Stimulated activated naive B cell treated with anti-CD40 and anti-IgM and Interleukin-4, amounts not matched to agents 10 μg/mL and 1 μg/mL and 100 μg/mL, for 72 hours (primary cell): ENCODE results near the gene MPC1L.
"Not testable (repeated sequence)": the region's sequence is repeated elsewhere in the genome, so short reads cannot be mapped to it uniquely, and the experiment has no call there.

ENCODE experiments used
- ATAC-seq, 2 donors: fragments of 150-1000 bp; cut with Tn5 transposase; replicated peaks; 2 replicates each; pipeline ENCODE4 v1.10.0; 2021; ENCODE audit warnings: moderate library complexity in 1 of 2
- DNase-seq: peaks from one replicate; pipeline ENCODE4 v3.0.0; 2021
- H3K27ac Mint-ChIP-seq: one replicate; pipeline ENCODE4 v1.8.0; 2022; ENCODE audit warnings: mild to moderate bottlenecking, mixed read lengths
- H3K27me3 Mint-ChIP-seq, 2 donors: one replicate each; pipeline ENCODE4 v1.8.0; 2022; ENCODE audit warnings: mixed read lengths in 2 of 2
- H3K36me3 Mint-ChIP-seq, 2 donors: one replicate each; pipeline ENCODE4 v1.8.0; 2022; ENCODE audit warnings: mixed read lengths in 2 of 2, mild to moderate bottlenecking in 1 of 2
- H3K4me1 Mint-ChIP-seq, 2 donors: one replicate each; pipeline ENCODE4 v1.8.0; 2022; ENCODE audit warnings: mixed read lengths in 2 of 2, mild to moderate bottlenecking in 1 of 2
- H3K4me3 Mint-ChIP-seq, 2 donors: one replicate each; pipeline ENCODE4 v1.8.0; 2022; ENCODE audit warnings: mild to moderate bottlenecking in 2 of 2, mixed read lengths in 2 of 2, moderate library complexity in 1 of 2
- H3K9me3 Mint-ChIP-seq, 2 donors: one replicate each; pipeline ENCODE4 v1.8.0; 2022; ENCODE audit warnings: mixed read lengths in 2 of 2, mild to moderate bottlenecking in 1 of 2

Gene MPC1L

DNA sequence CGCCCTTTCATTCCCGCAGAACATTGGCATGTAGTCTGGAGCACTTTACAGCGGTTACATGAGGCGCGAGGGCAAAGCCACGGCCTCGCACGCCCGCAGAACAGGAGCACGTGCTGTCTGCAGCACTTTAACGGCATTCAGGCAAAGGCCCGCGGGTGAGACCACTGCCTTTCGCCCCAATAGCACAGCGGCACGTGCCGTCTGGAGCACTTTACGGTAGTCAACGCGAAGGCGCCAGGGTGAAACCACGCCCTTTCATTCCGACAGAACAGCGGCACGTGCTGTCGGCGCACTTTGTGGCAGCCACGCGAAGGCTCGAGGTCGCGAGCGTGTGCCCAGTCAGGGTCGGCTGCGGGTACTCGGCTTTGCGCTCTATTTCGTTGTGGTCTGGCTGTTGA is at the start of gene MPC1L:
TSS of gene MPC1L (plus strand) at position 290 of the 398 bp plus-strand sequence. CDS start 138 bp downstream, outside the sequence.
- Mint-ChIP-seq H3K36me3 (peaks cover 10 to 47% of the 10 kb centered on the region in 2 donors), H3K4me3 (no peak within 1 kb of the TSS), H3K9me3 (no peaks in the 10 kb centered on the region), H3K27me3 (no peaks in the 10 kb centered on the region), H3K27ac (peak within 1 kb of the TSS; percentile 9), H3K4me1 (no peaks in the 10 kb centered on the region)
- ATAC-seq (no peak), DNase-seq (no peak)

DNA sequence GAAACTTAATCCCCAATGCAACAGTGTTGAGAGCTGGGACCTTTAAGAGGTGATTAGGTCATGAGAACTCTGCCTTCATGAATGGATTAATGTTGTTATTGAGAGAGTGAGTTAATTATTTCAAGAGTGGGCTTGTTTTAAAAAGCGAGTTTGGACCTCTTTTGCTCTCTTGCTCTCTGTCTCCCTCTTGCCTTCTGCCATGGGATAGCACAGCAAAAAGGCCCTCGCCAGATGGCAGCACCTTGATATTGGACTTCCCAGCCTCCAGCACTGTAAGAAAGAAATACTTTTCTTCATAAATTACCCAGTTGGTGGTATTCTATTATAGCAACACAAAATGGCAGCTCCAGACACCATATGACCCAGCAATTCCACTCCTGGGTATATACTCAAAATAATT is 49.5 kb upstream of the MPC1L start:
- ATAC-seq (no peak), DNase-seq (no peak)
- peaks cover 0 to 11% of the 10 kb centered on the region in 2 donors for H3K27me3 Mint-ChIP-seq
- no peaks in the 10 kb centered on the region for H3K9me3 Mint-ChIP-seq
- H3K4me3 Mint-ChIP-seq = no peak overlapping the region
- no peak overlapping the region for H3K27ac Mint-ChIP-seq
- H3K4me1 Mint-ChIP-seq = peaks cover 14 to 17% of the 10 kb centered on the region in 2 donors
- no peaks in the 10 kb centered on the region for H3K36me3 Mint-ChIP-seq

DNA sequence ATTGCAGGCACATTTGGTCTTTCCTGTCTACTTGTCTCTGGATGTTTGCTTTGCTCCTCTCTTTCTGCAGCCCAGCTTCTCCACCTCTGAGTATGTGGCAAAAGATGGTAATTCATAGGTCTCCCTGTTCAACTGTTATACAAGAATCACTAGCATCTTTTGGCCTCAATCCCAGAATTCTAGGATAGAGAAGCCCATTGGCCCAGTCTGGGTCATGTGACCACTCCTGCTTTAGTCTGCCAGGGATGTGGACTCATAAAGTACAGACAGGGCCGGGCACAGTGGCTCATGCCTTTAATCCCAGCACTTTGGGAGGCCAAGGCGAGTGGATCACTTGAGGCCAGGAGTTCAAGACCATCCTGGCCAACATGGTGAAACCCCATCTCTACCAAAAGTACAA is 47.8 kb upstream of the MPC1L start:
- not testable (repeated sequence) for H3K27me3 Mint-ChIP-seq, H3K4me3 Mint-ChIP-seq, H3K36me3 Mint-ChIP-seq, ATAC-seq, H3K4me1 Mint-ChIP-seq, H3K27ac Mint-ChIP-seq, H3K9me3 Mint-ChIP-seq, DNase-seq

DNA sequence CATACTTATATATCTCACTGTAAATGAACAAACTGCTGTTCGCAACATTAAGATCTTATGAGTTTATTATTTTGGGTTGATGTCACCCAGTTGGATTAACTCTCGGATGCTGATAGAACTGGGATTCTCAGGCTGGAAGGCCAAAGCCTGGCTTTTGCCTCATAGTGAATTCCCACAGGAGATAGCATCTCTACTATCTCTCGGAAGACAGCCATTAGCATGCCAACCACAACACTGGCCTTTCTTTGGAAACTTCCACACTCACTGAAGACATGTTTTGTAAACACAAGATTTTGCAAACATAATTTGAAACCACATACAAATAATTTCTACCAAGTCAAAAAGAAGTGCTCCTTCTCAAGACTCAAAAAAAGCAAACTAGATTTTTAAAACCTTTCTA is 46.9 kb upstream of the MPC1L start:
- Mint-ChIP-seq H3K27ac (no peak overlapping the region), H3K36me3 (peaks cover 2 to 3% of the 10 kb centered on the region in 2 donors), H3K27me3 (peaks cover 0 to 8% of the 10 kb centered on the region in 2 donors), H3K4me3 (no peak overlapping the region), H3K4me1 (peaks cover 0 to 5% of the 10 kb centered on the region in 2 donors), H3K9me3 (no peaks in the 10 kb centered on the region)
- DNase-seq = no peak
- ATAC-seq = no peak

DNA sequence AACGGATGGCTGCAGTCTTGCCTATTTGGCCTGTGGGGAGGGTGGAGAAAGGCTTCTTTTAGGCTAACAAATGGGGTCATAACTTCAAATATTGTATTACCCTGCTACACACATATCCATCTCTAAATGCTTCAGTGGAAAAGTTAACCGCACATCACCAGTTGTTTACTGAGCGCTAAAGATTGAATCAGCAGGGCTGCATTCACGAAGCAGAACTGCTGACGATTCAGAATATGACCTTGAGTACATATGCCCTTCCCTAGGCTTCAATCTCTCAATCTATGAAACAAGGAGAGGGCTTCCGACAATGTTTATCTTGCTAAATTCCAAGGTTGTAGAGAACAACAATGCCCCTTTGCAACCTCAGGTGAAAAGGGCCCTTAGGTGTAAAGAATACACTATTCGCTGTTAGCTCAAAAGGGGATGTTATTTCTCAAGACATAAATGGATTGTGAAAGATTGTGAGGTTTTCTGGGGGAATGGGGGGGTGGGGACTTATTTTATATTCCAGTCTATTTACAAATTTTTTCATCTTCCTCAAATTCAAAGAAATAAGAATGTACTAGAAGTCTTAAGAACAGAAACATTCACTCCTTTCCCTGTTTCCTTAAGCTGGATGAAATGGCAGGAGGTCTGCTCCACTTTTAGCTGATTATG is 45.1 kb upstream of the MPC1L start:
- ATAC-seq (no peak), DNase-seq (no peak)
- H3K4me1 Mint-ChIP-seq = peaks cover 6 to 8% of the 10 kb centered on the region in 2 donors
- H3K4me3 Mint-ChIP-seq = no peak overlapping the region
- H3K9me3 Mint-ChIP-seq = no peaks in the 10 kb centered on the region
- no peak overlapping the region for H3K27ac Mint-ChIP-seq
- H3K36me3 Mint-ChIP-seq = peaks cover 2 to 3% of the 10 kb centered on the region in 2 donors
- peaks cover 0 to 13% of the 10 kb centered on the region in 2 donors for H3K27me3 Mint-ChIP-seq

DNA sequence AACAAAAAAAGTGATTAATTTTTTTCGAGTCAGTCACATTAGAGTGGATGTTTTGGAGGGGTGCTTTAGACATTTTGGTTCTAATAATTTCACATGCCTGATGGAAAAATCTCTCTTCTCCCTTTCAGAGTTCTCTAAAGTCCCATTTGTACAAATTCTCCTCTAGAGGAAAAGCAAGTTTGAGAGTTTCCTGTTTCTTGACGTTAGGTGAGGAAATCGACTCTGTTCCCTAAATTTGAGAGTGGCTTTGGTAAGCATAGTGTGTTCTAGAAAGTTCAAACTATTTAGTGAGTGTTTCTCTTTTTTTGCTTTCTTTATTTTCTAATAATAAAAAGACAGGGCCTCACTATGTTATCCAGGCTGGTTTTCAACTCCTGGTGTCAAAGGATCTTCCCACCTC is 44.1 kb upstream of the MPC1L start:
- peaks cover 0 to 18% of the 10 kb centered on the region in 2 donors for H3K27me3 Mint-ChIP-seq
- DNase-seq = no peak
- peaks cover 12 to 14% of the 10 kb centered on the region in 2 donors for H3K4me1 Mint-ChIP-seq
- H3K36me3 Mint-ChIP-seq = peaks cover 5 to 6% of the 10 kb centered on the region in 2 donors
- no peak for ATAC-seq
- no peaks in the 10 kb centered on the region for H3K9me3 Mint-ChIP-seq
- no peak overlapping the region for H3K27ac Mint-ChIP-seq
- H3K4me3 Mint-ChIP-seq = no peak overlapping the region

DNA sequence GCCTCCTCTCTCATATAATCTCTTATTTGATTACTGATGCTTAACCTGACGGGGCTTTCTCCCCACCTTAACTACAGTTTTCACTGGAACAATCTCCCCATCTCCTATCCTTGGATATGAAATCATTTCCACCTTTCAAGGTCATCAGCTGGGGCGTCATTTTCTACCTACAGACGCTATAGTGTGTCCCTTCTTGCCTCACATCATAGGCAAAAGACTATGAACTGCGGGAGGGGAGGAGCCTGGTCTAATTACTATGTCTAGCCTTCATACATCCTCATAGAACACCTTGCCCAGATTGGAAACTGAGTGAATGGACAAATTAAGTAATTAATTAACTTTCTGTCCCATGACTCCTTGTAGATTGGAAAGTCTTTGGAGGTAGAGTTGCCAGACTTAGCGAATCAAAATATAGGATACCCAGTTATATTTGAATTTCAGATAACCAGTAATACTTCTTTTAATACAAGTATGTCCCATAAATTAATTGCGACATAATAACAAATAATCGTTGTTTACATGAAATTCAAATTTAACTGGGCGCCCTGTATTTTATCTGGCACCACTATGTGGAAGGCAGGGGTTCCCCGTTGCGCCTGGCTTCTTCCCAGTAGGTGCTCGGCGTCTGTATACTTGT is 43.2 kb upstream of the MPC1L start:
- peak overlapping the region; percentile 99 for H3K27ac Mint-ChIP-seq
- ATAC-seq = peak; percentile 62 to 67
- DNase-seq = no peak
- peaks cover 12 to 14% of the 10 kb centered on the region in 2 donors for H3K4me1 Mint-ChIP-seq
- peaks cover 5 to 7% of the 10 kb centered on the region in 2 donors for H3K36me3 Mint-ChIP-seq
- H3K27me3 Mint-ChIP-seq = peaks cover 0 to 15% of the 10 kb centered on the region in 2 donors
- no peaks in the 10 kb centered on the region for H3K9me3 Mint-ChIP-seq
- H3K4me3 Mint-ChIP-seq = peak overlapping the region; percentile 98 to 99

DNA sequence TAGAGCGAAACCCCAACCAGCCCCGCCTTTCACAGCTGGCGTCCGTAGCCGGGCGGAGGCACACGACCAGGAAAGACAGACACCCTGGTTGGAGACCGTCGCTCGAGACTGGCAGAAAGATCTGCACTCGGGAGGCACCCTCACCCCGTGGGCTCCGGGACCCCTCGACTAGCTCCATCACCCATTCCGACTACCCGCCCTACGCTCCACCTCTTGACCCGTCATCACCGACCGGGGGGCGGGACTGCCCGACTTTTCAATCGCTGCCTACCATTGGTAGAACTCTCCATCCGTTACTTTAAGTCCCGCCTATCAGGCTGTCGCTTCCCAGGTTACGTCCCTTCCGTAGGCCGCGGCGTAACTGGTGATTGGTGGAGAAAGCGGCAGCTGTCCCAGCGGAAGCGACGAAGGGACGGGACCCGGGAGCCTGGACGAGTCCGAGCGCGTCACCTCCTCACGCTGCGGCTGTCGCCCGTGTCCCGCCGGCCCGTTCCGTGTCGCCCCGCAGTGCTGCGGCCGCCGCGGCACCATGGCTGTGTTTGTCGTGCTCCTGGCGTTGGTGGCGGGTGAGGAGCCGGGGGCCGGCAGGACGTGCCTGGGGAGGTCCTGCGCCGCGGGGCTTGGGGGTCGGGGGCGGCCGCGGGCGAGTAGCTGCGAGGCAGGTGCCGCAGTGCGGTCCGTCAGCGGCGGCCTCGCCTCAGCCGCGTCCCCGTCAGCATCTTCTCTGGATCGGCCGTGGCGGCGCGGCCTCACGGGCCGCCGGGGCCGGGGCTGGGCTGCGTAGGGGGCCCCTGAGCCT is 42.5 kb upstream of the MPC1L start, which contains the start of gene ATP6AP2:
TSS of gene ATP6AP2 (plus strand) at position 434 of the 799 bp plus-strand sequence. CDS start at position 530, 96 bp downstream.
- ATAC-seq (peak; percentile 94 to 96), DNase-seq (peak; percentile 89)
- peak within 1 kb of the TSS; percentile 99 for H3K27ac Mint-ChIP-seq
- peaks cover 12 to 14% of the 10 kb centered on the region in 2 donors for H3K4me1 Mint-ChIP-seq
- peaks cover 0 to 19% of the 10 kb centered on the region in 2 donors for H3K27me3 Mint-ChIP-seq
- H3K4me3 Mint-ChIP-seq = peak within 1 kb of the TSS; percentile 98 to 99
- no peaks in the 10 kb centered on the region for H3K9me3 Mint-ChIP-seq
- H3K36me3 Mint-ChIP-seq = peaks cover 5 to 11% of the 10 kb centered on the region in 2 donors

DNA sequence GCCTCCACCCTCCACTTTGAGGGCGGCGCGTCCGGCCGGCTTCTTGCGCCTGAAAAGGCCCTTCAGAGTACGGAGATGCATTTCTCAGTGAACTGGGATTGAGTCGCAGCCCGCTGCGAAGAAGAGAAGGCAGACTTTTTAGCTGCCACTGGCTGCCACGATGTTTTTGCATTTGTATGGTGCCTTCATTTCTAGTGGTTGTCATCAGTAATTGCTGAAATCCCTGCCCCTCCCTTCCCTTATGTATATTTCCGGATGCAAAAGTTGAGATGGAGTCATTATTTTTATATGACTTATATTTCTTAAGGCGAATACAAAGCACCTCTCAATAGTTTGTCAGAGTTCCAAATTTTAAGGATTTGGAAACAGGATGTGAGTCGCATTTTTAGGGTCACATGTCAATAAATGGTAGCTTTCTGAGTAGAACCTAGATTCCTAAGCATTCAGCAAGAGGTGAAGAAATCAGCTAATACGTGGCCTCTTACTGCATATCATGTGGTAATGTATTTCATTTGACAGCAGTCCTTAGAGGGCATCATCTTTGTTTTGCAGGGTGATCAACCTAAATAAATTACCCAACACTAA is 41.8 kb upstream of the MPC1L start:
- Mint-ChIP-seq H3K27ac (peak overlapping the region; percentile 80), H3K36me3 (peaks cover 7 to 11% of the 10 kb centered on the region in 2 donors), H3K27me3 (peaks cover 0 to 25% of the 10 kb centered on the region in 2 donors), H3K4me1 (peaks cover 12 to 21% of the 10 kb centered on the region in 2 donors), H3K9me3 (no peaks in the 10 kb centered on the region), H3K4me3 (peak overlapping the region; percentile 98 to 99)
- ATAC-seq (peak; percentile 1 to 2), DNase-seq (no peak)

DNA sequence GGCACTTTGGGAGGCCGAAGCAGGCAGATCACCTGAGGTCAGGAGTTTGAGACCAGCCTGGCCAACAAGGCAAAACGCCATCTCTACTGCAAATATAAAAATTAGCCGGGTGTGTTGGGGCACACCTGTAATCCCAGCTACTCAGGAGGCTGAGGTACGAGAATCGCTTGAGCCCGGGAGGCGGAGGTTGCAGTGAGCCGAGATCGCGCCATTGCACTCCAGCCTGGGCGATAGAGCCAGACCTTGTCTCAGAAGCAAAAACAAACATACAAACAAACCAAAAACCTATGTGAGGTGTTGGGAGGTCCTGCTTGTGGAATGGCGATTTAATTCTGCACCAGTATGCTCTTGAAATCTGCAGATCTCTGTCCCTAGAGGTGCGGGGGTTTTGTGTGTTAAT is 41.0 kb upstream of the MPC1L start:
- Mint-ChIP-seq H3K36me3 (peaks cover 7 to 11% of the 10 kb centered on the region in 2 donors), H3K27me3 (peaks cover 0 to 25% of the 10 kb centered on the region in 2 donors), H3K4me1 (peaks cover 12 to 23% of the 10 kb centered on the region in 2 donors), H3K4me3 (peak overlapping the region in 1 of 2 donors; percentile 99)
- ATAC-seq, H3K9me3 Mint-ChIP-seq, H3K27ac Mint-ChIP-seq, DNase-seq: not testable (repeated sequence)

DNA sequence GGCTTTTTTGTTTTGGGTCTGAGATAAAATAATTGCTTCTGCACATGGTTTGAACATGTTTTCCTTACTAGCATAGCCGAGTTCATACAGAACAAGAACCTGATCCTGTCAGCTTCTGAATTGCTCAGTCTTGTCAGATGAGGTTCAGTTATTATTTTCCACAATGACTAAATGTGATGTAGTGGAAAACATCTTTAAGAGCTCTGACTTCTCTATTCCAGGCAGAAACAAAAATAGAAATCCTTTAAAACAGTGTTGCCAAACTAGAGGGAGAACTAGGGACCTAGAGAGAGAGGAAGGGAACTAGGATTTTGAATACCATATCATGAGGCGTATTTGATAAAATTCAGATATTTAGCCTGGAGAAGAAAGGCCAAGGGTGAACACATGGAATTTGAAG is 40.4 kb upstream of the MPC1L start:
- Mint-ChIP-seq H3K4me1 (peaks cover 12 to 23% of the 10 kb centered on the region in 2 donors), H3K27ac (no peak overlapping the region), H3K36me3 (peaks cover 7 to 11% of the 10 kb centered on the region in 2 donors), H3K9me3 (no peaks in the 10 kb centered on the region), H3K27me3 (peaks cover 0 to 25% of the 10 kb centered on the region in 2 donors), H3K4me3 (no peak overlapping the region)
- DNase-seq (no peak), ATAC-seq (no peak)

DNA sequence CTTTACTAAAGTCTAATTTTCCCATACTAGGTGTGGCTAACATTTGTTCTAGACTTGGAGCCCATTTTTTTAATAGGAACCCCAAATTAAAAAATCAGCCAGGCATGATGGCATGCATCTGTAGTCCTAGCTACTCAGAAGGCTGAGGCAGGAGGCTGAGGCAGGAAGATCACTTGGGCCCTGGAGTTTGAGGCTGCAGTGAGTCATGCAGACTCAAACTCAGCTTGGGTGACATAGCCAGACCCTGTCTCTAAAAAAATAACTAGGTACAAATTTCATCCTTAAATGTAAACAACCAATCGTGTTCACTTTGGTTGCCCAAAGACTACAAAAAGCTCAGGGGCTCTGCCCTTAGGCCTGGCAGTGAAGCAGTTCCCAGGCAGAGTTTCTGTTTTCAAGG is 35.6 kb upstream of the MPC1L start:
- not testable (repeated sequence) for H3K27ac Mint-ChIP-seq, H3K4me3 Mint-ChIP-seq, ATAC-seq, H3K9me3 Mint-ChIP-seq, DNase-seq
- H3K4me1 Mint-ChIP-seq = peaks cover 7 to 22% of the 10 kb centered on the region in 2 donors
- peaks cover 0 to 22% of the 10 kb centered on the region in 2 donors for H3K27me3 Mint-ChIP-seq
- H3K36me3 Mint-ChIP-seq = peaks cover 8 to 24% of the 10 kb centered on the region in 2 donors

DNA sequence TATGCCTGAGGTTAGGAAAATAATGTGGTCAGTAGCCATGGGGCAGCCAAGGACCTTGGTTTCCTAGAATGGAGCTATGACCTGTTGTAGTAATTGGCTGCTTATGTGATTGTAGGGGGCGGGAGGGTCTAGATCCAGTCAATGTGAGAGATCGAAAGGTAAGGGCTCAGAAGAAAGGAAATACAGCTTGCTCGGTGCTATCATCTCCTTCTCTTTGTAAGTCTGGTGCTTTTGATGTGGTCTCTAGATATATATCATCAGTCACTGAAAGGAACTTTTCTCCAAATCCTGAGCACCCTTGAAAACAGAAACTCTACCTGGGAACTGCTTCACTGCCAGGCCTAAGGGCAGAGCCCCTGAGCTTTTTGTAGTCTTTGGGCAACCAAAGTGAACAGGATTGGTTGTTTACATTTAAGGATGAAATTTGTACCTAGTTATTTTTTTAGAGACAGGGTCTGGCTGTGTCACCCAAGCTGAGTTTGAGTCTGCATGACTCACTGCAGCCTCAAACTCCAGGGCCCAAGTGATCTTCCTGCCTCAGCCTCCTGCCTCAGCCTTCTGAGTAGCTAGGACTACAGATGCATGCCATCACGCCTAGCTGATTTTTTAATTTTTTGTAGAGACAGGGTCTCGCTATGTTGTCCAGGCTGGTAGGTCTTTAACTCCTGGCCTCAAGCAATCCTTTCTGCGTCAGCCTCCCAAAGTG is 33.5 kb upstream of the MPC1L start:
- H3K27ac Mint-ChIP-seq, H3K4me1 Mint-ChIP-seq, ATAC-seq, H3K4me3 Mint-ChIP-seq, H3K9me3 Mint-ChIP-seq, DNase-seq: not testable (repeated sequence)
- Mint-ChIP-seq H3K36me3 (peaks cover 12 to 34% of the 10 kb centered on the region in 2 donors), H3K27me3 (peaks cover 0 to 20% of the 10 kb centered on the region in 2 donors)
